Measurements from ENCODE around the gene MYBPH. TPM values are rescaled to one million over a fixed set of nuclear protein-coding genes. Genes with fewer than 3 reads are reported as not detected.

The MYBPH gene
- total and polyA plus RNA-seq, 3 experiments from 2014 or later: not detected

- Histone ChIP-seq H3K9me3 (ENCODE audit: low read length) (no peaks in the 10 kb centered on the region), H3K36me3 (ENCODE audit: insufficient read depth, low read length) (no peaks in the 10 kb centered on the region), H3K27me3 (ENCODE audit: insufficient read depth, low read length, poor library complexity, severe bottlenecking) (no peaks in the 10 kb centered on the region), H3K27ac (ENCODE audit: low read depth, low read length) (no peak overlapping the region), H3K4me1 (ENCODE audit: insufficient read depth, low read length) (no peaks in the 10 kb centered on the region), H3K4me3 (ENCODE audit: low read length) (no peak overlapping the region)
- peaks cover 15 to 42% of the 10 kb centered on the region in 2 donors for H3K27me3 Mint-ChIP-seq
- no peak overlapping the region for H3K4me3 Mint-ChIP-seq
- ChIA-PET CTCF (no interaction called here), POLR2A (no interaction called here)
- no peaks in the 10 kb centered on the region for H3K4me1 Mint-ChIP-seq
- DNase-seq: no peak
- no peak overlapping the region for H3K27ac Mint-ChIP-seq
- H3K36me3 Mint-ChIP-seq: peaks cover 0 to 2% (median 0%) of the 10 kb centered on the region in 3 donors
- H3K9me3 Mint-ChIP-seq: no peaks in the 10 kb centered on the region
Observed at GRCh38 chr1:203199481-203199815, 23.8 kb upstream of the MYBPH start.

- Histone ChIP-seq H3K27me3 (ENCODE audit: insufficient read depth, low read length, poor library complexity, severe bottlenecking) (no peaks in the 10 kb centered on the region), H3K9me3 (ENCODE audit: low read length) (no peaks in the 10 kb centered on the region), H3K36me3 (ENCODE audit: insufficient read depth, low read length) (no peaks in the 10 kb centered on the region), H3K27ac (ENCODE audit: low read depth, low read length) (no peak overlapping the region), H3K4me3 (ENCODE audit: low read length) (no peak overlapping the region), H3K4me1 (ENCODE audit: insufficient read depth, low read length) (no peaks in the 10 kb centered on the region)
- DNase-seq: no peak
- Mint-ChIP-seq H3K27ac (no peak overlapping the region), H3K36me3 (peaks cover 0 to 2% (median 0%) of the 10 kb centered on the region in 3 donors), H3K9me3 (no peaks in the 10 kb centered on the region), H3K4me3 (no peak overlapping the region), H3K4me1 (no peaks in the 10 kb centered on the region), H3K27me3 (peaks cover 15 to 45% of the 10 kb centered on the region in 2 donors)
- POLR2A ChIA-PET: no interaction called here
- CTCF ChIA-PET: no interaction called here
Observed at GRCh38 chr1:203199002-203199401, 23.4 kb upstream of the MYBPH start.

- Histone ChIP-seq H3K27ac (ENCODE audit: low read depth, low read length) (no peak overlapping the region), H3K4me1 (ENCODE audit: insufficient read depth, low read length) (no peaks in the 10 kb centered on the region), H3K27me3 (ENCODE audit: insufficient read depth, low read length, poor library complexity, severe bottlenecking) (no peaks in the 10 kb centered on the region), H3K9me3 (ENCODE audit: low read length) (no peaks in the 10 kb centered on the region), H3K36me3 (ENCODE audit: insufficient read depth, low read length) (no peaks in the 10 kb centered on the region), H3K4me3 (ENCODE audit: low read length) (no peak overlapping the region)
- ChIA-PET POLR2A (no interaction called here), CTCF (no interaction called here)
- peaks cover 16 to 37% of the 10 kb centered on the region in 2 donors for H3K27me3 Mint-ChIP-seq
- peaks cover 0 to 2% (median 0%) of the 10 kb centered on the region in 3 donors for H3K36me3 Mint-ChIP-seq
- no peak for DNase-seq
- H3K27ac Mint-ChIP-seq: no peak overlapping the region
- no peaks in the 10 kb centered on the region for H3K4me1 Mint-ChIP-seq
- H3K4me3 Mint-ChIP-seq: no peak overlapping the region
- no peaks in the 10 kb centered on the region for H3K9me3 Mint-ChIP-seq
Observed at GRCh38 chr1:203197625-203198024, 22.0 kb upstream of the MYBPH start.

GRCh38 chr1:203196371-203196770, 20.7 kb upstream of the MYBPH start:
- Mint-ChIP-seq H3K4me3 (no peak overlapping the region), H3K9me3 (no peaks in the 10 kb centered on the region), H3K4me1 (no peaks in the 10 kb centered on the region), H3K36me3 (peaks cover 0 to 2% (median 0%) of the 10 kb centered on the region in 3 donors), H3K27ac (no peak overlapping the region), H3K27me3 (peaks cover 19 to 37% of the 10 kb centered on the region in 2 donors)
- Histone ChIP-seq H3K9me3 (ENCODE audit: low read length) (no peaks in the 10 kb centered on the region), H3K4me3 (ENCODE audit: low read length) (no peak overlapping the region), H3K36me3 (ENCODE audit: insufficient read depth, low read length) (no peaks in the 10 kb centered on the region), H3K4me1 (ENCODE audit: insufficient read depth, low read length) (no peaks in the 10 kb centered on the region), H3K27me3 (ENCODE audit: insufficient read depth, low read length, poor library complexity, severe bottlenecking) (no peaks in the 10 kb centered on the region), H3K27ac (ENCODE audit: low read depth, low read length) (no peak overlapping the region)
- CTCF ChIA-PET: interaction anchor here (1.4 to 2.1 kb wide), 2 partner anchors 11 to 157 kb away, joined by 4 to 5 read pairs; partner anchors contain the start of gene CHI3L1
- POLR2A ChIA-PET: no interaction called here
- no peak for DNase-seq

GRCh38 chr1:203190949-203191348, 15.3 kb upstream of the MYBPH start:
- no peaks in the 10 kb centered on the region for H3K36me3 Mint-ChIP-seq
- Histone ChIP-seq H3K4me3 (ENCODE audit: low read length) (no peak overlapping the region), H3K9me3 (ENCODE audit: low read length) (no peaks in the 10 kb centered on the region), H3K4me1 (ENCODE audit: insufficient read depth, low read length) (no peaks in the 10 kb centered on the region), H3K27me3 (ENCODE audit: insufficient read depth, low read length, poor library complexity, severe bottlenecking) (no peaks in the 10 kb centered on the region), H3K36me3 (ENCODE audit: insufficient read depth, low read length) (no peaks in the 10 kb centered on the region), H3K27ac (ENCODE audit: low read depth, low read length) (no peak overlapping the region)
- H3K4me1 Mint-ChIP-seq: no peaks in the 10 kb centered on the region
- DNase-seq: no peak
- H3K27ac Mint-ChIP-seq: no peak overlapping the region
- CTCF ChIA-PET: no interaction called here
- no peaks in the 10 kb centered on the region for H3K9me3 Mint-ChIP-seq
- POLR2A ChIA-PET: no interaction called here
- peaks cover 10 to 19% of the 10 kb centered on the region in 2 donors for H3K27me3 Mint-ChIP-seq
- H3K4me3 Mint-ChIP-seq: no peak overlapping the region

- ChIA-PET CTCF (no interaction called here), POLR2A (no interaction called here)
Observed at GRCh38 chr1:203189951-203190352, 14.3 kb upstream of the MYBPH start.

GRCh38 chr1:203188686-203189232, 13.1 kb upstream of the MYBPH start:
- no peak overlapping the region for H3K27ac Mint-ChIP-seq
- POLR2A ChIA-PET: no interaction called here
- no peaks in the 10 kb centered on the region for H3K9me3 ChIP-seq (ENCODE audit: low read length)
- H3K36me3 Mint-ChIP-seq: no peaks in the 10 kb centered on the region
- peaks cover 7 to 20% of the 10 kb centered on the region in 2 donors for H3K27me3 Mint-ChIP-seq
- DNase-seq: no peak
- no peak overlapping the region for H3K4me3 Mint-ChIP-seq
- no peak overlapping the region for H3K27ac ChIP-seq (ENCODE audit: low read depth, low read length)
- H3K4me3 ChIP-seq (ENCODE audit: low read length): no peak overlapping the region
- CTCF ChIA-PET: no interaction called here
- H3K27me3 ChIP-seq (ENCODE audit: insufficient read depth, low read length, poor library complexity, severe bottlenecking): no peaks in the 10 kb centered on the region
- no peaks in the 10 kb centered on the region for H3K36me3 ChIP-seq (ENCODE audit: insufficient read depth, low read length)
- H3K4me1 ChIP-seq (ENCODE audit: insufficient read depth, low read length): no peaks in the 10 kb centered on the region
- no peaks in the 10 kb centered on the region for H3K4me1 Mint-ChIP-seq
- no peaks in the 10 kb centered on the region for H3K9me3 Mint-ChIP-seq

More at GRCh38 chr1:203189951-203190352, 14.3 kb upstream of the MYBPH start:
- Histone ChIP-seq H3K9me3 (ENCODE audit: low read length) (no peaks in the 10 kb centered on the region), H3K27me3 (ENCODE audit: insufficient read depth, low read length, poor library complexity, severe bottlenecking) (no peaks in the 10 kb centered on the region), H3K4me3 (ENCODE audit: low read length) (no peak overlapping the region), H3K36me3 (ENCODE audit: insufficient read depth, low read length) (no peaks in the 10 kb centered on the region), H3K4me1 (ENCODE audit: insufficient read depth, low read length) (no peaks in the 10 kb centered on the region), H3K27ac (ENCODE audit: low read depth, low read length) (no peak overlapping the region)
- peaks cover 6 to 22% of the 10 kb centered on the region in 2 donors for H3K27me3 Mint-ChIP-seq
- no peak overlapping the region for H3K4me3 Mint-ChIP-seq
- DNase-seq: no peak
- no peaks in the 10 kb centered on the region for H3K4me1 Mint-ChIP-seq
- H3K27ac Mint-ChIP-seq: no peak overlapping the region
- H3K9me3 Mint-ChIP-seq: no peaks in the 10 kb centered on the region
- H3K36me3 Mint-ChIP-seq: no peaks in the 10 kb centered on the region

- H3K9me3 ChIP-seq (ENCODE audit: low read length): no peaks in the 10 kb centered on the region
- CTCF ChIA-PET: interaction anchor here (0.7 kb wide), 1 partner anchor 1619 kb away, joined by 4 read pairs; no protein-coding TSS in a partner anchor
- no peak for DNase-seq
- no peaks in the 10 kb centered on the region for H3K36me3 ChIP-seq (ENCODE audit: insufficient read depth, low read length)
- H3K4me3 Mint-ChIP-seq: no peak overlapping the region
- no peaks in the 10 kb centered on the region for H3K4me1 ChIP-seq (ENCODE audit: insufficient read depth, low read length)
- H3K4me3 ChIP-seq (ENCODE audit: low read length): no peak overlapping the region
- no peaks in the 10 kb centered on the region for H3K4me1 Mint-ChIP-seq
- POLR2A ChIA-PET: interaction anchor here (0.6 kb wide), 1 partner anchor 370 kb away, joined by 3 read pairs; no protein-coding TSS in a partner anchor
- no peak overlapping the region for H3K27ac Mint-ChIP-seq
- H3K9me3 Mint-ChIP-seq: no peaks in the 10 kb centered on the region
- H3K27ac ChIP-seq (ENCODE audit: low read depth, low read length): no peak overlapping the region
- H3K36me3 Mint-ChIP-seq: no peaks in the 10 kb centered on the region
- H3K27me3 ChIP-seq (ENCODE audit: insufficient read depth, low read length, poor library complexity, severe bottlenecking): no peaks in the 10 kb centered on the region
- H3K27me3 Mint-ChIP-seq: peaks cover 7 to 20% of the 10 kb centered on the region in 2 donors
Observed at GRCh38 chr1:203187689-203188264, 12.2 kb upstream of the MYBPH start.
